ENCODE measurements around the gene NFX1. TPM values are rescaled to one million over a fixed set of nuclear protein-coding genes. Genes with fewer than 3 reads are reported as not detected.
"Not testable (repeated sequence)": the region's sequence is repeated elsewhere in the genome, so short reads cannot be mapped to it uniquely, and the experiment has no call there.

Gene NFX1
- polyA plus RNA-seq, 1 donor (not counting 4 experiments of a cell fraction or from before 2014, with no cell fraction given): 28.1 TPM

DNA sequence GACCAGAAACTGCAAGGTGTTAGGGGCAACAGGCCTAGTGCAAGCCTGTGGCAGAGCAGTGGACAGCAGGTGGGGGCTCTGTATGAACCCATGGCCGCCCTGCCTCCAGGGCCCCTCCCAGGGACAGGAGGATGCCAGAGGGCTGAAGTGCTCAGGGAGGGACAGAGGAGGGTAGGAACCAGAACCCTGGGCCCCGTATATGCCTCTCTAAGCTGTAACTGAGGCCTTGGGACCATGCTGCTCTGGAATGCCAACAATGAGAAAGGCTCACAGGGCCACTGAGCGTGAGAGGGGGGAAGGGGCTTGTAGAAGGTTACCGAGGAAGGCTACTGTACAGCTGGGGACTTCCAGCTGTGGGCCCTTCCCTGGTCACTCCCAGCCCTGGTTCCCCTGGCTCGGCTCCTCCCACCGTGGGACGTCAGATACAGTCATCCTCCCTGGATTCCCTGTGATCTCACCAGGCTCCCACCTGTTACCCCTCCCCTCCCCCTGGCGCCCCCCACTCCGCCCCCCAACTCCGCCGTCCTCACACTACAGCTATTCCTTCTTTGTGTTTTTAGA lies 91.0 kb downstream of the NFX1 start:
- Histone ChIP-seq H3K27ac (ENCODE audit: control insufficient read depth, insufficient read depth, low read length) (no peak overlapping the region), H3K4me3 (ENCODE audit: control insufficient read depth in 2 of 3, extremely low read depth in 1 of 3, insufficient read depth in 2 of 3, low read depth in 1 of 3, low read length in 3 of 3) (no peak overlapping the region), H4K20me1 (ENCODE audit: control insufficient read depth, extremely low read depth, insufficient read depth, low read length) (no peaks in the 10 kb centered on the region), H3K9ac (ENCODE audit: control insufficient read depth, extremely low read depth, insufficient read depth, low read length) (no peak overlapping the region), H3K4me2 (ENCODE audit: control insufficient read depth, extremely low read depth, insufficient read depth, low read depth, low read length) (no peak overlapping the region), H3K36me3 (ENCODE audit: control insufficient read depth in 2 of 2, extremely low read depth in 1 of 2, insufficient read depth in 2 of 2, low read length in 2 of 2) (no peaks in the 10 kb centered on the region), H3K79me2 (ENCODE audit: control insufficient read depth, insufficient read depth, low read length) (no peaks in the 10 kb centered on the region), H3K4me1 (ENCODE audit: control insufficient read depth, extremely low read depth, insufficient read depth, low read length) (no peaks in the 10 kb centered on the region), H2AFZ (ENCODE audit: control insufficient read depth, low read length) (no peak overlapping the region), H3K27me3 (ENCODE audit: control insufficient read depth, extremely low read depth, insufficient read depth, low read length) (no peaks in the 10 kb centered on the region), H3K9me1 (ENCODE audit: control insufficient read depth, extremely low read depth, insufficient read depth, low read length) (no peaks in the 10 kb centered on the region), H3K9me3 (ENCODE audit: control insufficient read depth, low read depth, low read length) (no peaks in the 10 kb centered on the region)
- FAIRE-seq (no peak), DNase-seq (ENCODE audit: low read depth, low spot score) (no peak)
- TF ChIP-seq EZH2 (IDR thresholded peaks at IDR 0.05; ENCODE audit: low read length): no peak
- TF ChIP-seq, protein P1, sequence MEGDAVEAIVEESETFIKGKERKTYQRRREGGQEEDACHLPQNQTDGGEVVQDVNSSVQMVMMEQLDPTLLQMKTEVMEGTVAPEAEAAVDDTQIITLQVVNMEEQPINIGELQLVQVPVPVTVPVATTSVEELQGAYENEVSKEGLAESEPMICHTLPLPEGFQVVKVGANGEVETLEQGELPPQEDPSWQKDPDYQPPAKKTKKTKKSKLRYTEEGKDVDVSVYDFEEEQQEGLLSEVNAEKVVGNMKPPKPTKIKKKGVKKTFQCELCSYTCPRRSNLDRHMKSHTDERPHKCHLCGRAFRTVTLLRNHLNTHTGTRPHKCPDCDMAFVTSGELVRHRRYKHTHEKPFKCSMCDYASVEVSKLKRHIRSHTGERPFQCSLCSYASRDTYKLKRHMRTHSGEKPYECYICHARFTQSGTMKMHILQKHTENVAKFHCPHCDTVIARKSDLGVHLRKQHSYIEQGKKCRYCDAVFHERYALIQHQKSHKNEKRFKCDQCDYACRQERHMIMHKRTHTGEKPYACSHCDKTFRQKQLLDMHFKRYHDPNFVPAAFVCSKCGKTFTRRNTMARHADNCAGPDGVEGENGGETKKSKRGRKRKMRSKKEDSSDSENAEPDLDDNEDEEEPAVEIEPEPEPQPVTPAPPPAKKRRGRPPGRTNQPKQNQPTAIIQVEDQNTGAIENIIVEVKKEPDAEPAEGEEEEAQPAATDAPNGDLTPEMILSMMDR (optimal IDR thresholded peaks at IDR 0.05 in 1 of 3, IDR thresholded peaks at IDR 0.05 in 1 of 3, conservative IDR thresholded peaks at IDR 0.05 in 1 of 3; ENCODE audit: extremely low read depth in 1 of 3, insufficient read depth in 2 of 3, low read length in 3 of 3): no peak
- dilution Hi-C loops (cut with MboI; ENCODE audit: extremely low pct_ligation_motif_present, low sequenced_read_pairs): no loop called here

DNA sequence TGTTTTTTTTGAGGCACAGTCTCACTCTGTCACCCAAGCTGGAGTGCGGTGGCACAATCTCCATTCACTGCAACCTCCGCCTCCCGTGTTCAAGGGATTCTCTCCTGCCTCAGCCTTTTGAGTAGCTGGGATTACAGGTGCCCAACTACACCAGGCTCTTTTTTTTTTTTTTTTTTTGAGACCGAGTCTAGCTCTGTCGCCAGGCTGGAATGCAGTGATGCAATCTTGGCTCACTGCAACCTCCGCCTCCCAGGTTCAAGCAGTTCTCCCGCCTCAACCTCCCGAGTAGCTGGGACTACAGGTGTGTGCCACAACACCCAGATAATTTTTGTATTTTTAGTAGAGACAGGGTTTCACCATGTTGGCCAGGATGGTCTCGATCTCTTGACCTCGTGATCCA lies 92.1 kb downstream of the NFX1 start:
- DNase-seq (ENCODE audit: low read depth, low spot score); H3K36me3 ChIP-seq (ENCODE audit: control insufficient read depth in 2 of 2, extremely low read depth in 1 of 2, insufficient read depth in 2 of 2, low read length in 2 of 2); H4K20me1 ChIP-seq (ENCODE audit: control insufficient read depth, extremely low read depth, insufficient read depth, low read length); H3K9me1 ChIP-seq (ENCODE audit: control insufficient read depth, extremely low read depth, insufficient read depth, low read length); H3K4me1 ChIP-seq (ENCODE audit: control insufficient read depth, extremely low read depth, insufficient read depth, low read length); H3K4me2 ChIP-seq (ENCODE audit: control insufficient read depth, extremely low read depth, insufficient read depth, low read depth, low read length); H2AFZ ChIP-seq (ENCODE audit: control insufficient read depth, low read length); H3K27me3 ChIP-seq (ENCODE audit: control insufficient read depth, extremely low read depth, insufficient read depth, low read length); FAIRE-seq; H3K79me2 ChIP-seq (ENCODE audit: control insufficient read depth, insufficient read depth, low read length); H3K9ac ChIP-seq (ENCODE audit: control insufficient read depth, extremely low read depth, insufficient read depth, low read length); dilution Hi-C loops (cut with MboI; ENCODE audit: extremely low pct_ligation_motif_present, low sequenced_read_pairs); H3K27ac ChIP-seq (ENCODE audit: control insufficient read depth, insufficient read depth, low read length); H3K4me3 ChIP-seq (ENCODE audit: control insufficient read depth in 2 of 3, extremely low read depth in 1 of 3, insufficient read depth in 2 of 3, low read depth in 1 of 3, low read length in 3 of 3); H3K9me3 ChIP-seq (ENCODE audit: control insufficient read depth, low read depth, low read length): not testable (repeated sequence)

GRCh38 chr9:33383396-33383795 lies 93.1 kb downstream of the NFX1 start:
- DNase-seq (ENCODE audit: low read depth, low spot score); H3K9ac ChIP-seq (ENCODE audit: control insufficient read depth, extremely low read depth, insufficient read depth, low read length); H4K20me1 ChIP-seq (ENCODE audit: control insufficient read depth, extremely low read depth, insufficient read depth, low read length); H3K4me2 ChIP-seq (ENCODE audit: control insufficient read depth, extremely low read depth, insufficient read depth, low read depth, low read length); H3K9me3 ChIP-seq (ENCODE audit: control insufficient read depth, low read depth, low read length); H3K9me1 ChIP-seq (ENCODE audit: control insufficient read depth, extremely low read depth, insufficient read depth, low read length); FAIRE-seq; H3K79me2 ChIP-seq (ENCODE audit: control insufficient read depth, insufficient read depth, low read length); H3K36me3 ChIP-seq (ENCODE audit: control insufficient read depth in 2 of 2, extremely low read depth in 1 of 2, insufficient read depth in 2 of 2, low read length in 2 of 2); H2AFZ ChIP-seq (ENCODE audit: control insufficient read depth, low read length); H3K4me1 ChIP-seq (ENCODE audit: control insufficient read depth, extremely low read depth, insufficient read depth, low read length); dilution Hi-C loops (cut with MboI; ENCODE audit: extremely low pct_ligation_motif_present, low sequenced_read_pairs); H3K4me3 ChIP-seq (ENCODE audit: control insufficient read depth in 2 of 3, extremely low read depth in 1 of 3, insufficient read depth in 2 of 3, low read depth in 1 of 3, low read length in 3 of 3); H3K27ac ChIP-seq (ENCODE audit: control insufficient read depth, insufficient read depth, low read length); H3K27me3 ChIP-seq (ENCODE audit: control insufficient read depth, extremely low read depth, insufficient read depth, low read length): not testable (repeated sequence)

DNA sequence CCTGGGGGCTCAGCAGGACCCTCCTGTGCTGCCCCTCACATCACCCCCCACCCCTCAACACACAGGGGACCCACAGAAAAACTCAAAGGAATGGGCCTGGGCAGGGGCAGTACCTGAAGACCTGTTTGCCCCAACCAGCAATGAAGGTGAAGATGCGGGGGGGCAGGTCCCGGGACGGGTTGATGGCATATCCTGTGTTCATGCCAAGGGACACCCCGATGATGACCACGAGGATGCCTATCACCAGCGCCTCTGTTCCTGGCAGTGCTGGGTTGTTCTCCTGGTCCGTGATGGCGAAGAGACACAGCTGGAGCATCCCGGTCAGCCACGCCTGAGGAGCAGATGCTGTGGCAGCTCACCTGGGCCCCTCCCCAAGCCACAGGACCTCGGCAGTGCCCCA lies 95.2 kb downstream of the NFX1 start:
- H2AFZ ChIP-seq (ENCODE audit: control insufficient read depth, low read length); FAIRE-seq; H3K9me1 ChIP-seq (ENCODE audit: control insufficient read depth, extremely low read depth, insufficient read depth, low read length); H3K4me2 ChIP-seq (ENCODE audit: control insufficient read depth, extremely low read depth, insufficient read depth, low read depth, low read length); H4K20me1 ChIP-seq (ENCODE audit: control insufficient read depth, extremely low read depth, insufficient read depth, low read length); H3K36me3 ChIP-seq (ENCODE audit: control insufficient read depth in 2 of 2, extremely low read depth in 1 of 2, insufficient read depth in 2 of 2, low read length in 2 of 2); H3K4me3 ChIP-seq (ENCODE audit: control insufficient read depth in 2 of 3, extremely low read depth in 1 of 3, insufficient read depth in 2 of 3, low read depth in 1 of 3, low read length in 3 of 3); H3K4me1 ChIP-seq (ENCODE audit: control insufficient read depth, extremely low read depth, insufficient read depth, low read length); H3K27ac ChIP-seq (ENCODE audit: control insufficient read depth, insufficient read depth, low read length); H3K9me3 ChIP-seq (ENCODE audit: control insufficient read depth, low read depth, low read length); H3K79me2 ChIP-seq (ENCODE audit: control insufficient read depth, insufficient read depth, low read length); dilution Hi-C loops (cut with MboI; ENCODE audit: extremely low pct_ligation_motif_present, low sequenced_read_pairs); H3K27me3 ChIP-seq (ENCODE audit: control insufficient read depth, extremely low read depth, insufficient read depth, low read length); DNase-seq (ENCODE audit: low read depth, low spot score); H3K9ac ChIP-seq (ENCODE audit: control insufficient read depth, extremely low read depth, insufficient read depth, low read length): not testable (repeated sequence)

Data from keratinocyte (primary cell).